EL (cell line): Measurements from ENCODE around the gene ASCC3.
"Not testable (repeated sequence)": the region's sequence is repeated elsewhere in the genome, so short reads cannot be mapped to it uniquely, and the experiment has no call there.

Source experiments
- DNase-seq: peaks from one replicate; pipeline ENCODE4 v3.0.0-alpha.2; 2016

ASCC3 gene

DNA sequence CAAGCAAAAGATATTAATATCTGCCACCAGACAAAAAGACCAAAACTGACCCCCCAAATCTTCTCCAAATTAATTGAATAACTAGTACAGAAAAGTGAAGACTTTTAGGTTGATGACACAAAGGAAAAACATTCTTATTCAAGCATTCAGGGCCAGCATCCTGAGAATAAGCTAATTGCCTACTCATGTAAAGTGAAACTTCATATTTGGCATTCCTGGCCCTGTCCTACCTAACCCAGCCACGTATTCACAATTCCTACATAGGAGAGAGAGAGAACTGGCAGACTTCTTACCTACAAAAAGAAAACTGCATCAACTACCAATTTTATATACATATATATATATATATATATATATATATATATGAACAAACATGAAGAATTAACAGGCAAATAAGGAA lies 4.9 kb upstream of the ASCC3 start:
- DNase-seq = peak; percentile 67

DNA sequence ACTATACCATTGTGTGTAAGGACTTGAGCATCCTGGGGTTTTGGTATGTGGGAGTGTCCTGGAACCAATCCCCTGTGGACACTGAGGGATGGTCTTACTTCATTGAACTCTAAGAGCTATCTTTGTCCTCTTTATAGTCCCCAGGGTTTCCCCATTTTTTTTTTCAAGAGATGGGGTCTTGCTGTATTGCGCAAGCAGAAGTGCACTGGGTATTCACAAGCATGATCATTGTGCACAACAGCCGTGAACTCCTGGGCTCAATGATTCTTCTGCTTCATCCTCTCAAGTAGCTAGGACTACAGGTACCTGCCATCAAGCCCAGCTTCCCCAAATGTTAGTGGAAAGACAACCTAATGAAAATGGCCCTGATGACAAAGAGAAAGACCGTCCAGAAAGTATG lies 2.2 kb upstream of the ASCC3 start:
- no peak for DNase-seq

GRCh38 chr6:100881707-100882040 lies 545 bp upstream of the ASCC3 start:
- no peak for DNase-seq

DNA sequence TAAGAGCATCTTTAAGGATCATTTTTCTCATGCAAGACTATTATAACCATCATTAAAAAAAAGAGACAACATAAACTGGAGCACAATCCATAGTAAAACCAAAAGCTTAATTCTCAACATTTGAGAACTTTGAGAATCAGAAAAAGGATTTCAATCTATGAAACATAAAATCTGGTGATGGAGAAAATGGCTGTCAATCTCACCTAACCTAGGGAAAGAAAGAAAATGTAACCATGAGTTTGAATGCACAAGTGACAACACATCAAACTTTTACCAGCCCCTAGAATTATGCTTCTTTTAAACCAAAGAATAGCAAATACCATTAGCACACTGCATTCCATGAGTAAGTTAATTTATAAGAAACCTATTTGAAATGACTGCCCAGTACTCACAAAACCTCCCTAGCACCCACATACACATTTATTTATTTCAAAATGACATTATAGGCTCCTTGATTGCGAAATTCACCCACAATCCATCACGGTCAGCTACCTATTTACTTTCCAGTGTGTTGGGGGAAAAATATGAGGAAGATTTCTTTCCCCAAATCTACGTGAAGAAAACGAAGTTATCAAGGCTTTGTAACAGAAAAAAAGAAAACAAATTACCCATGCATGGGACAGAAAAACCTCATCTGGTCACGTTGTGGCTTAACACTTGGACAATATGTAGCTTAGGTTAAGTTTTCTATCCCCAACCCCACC lies 828 bp downstream of the ASCC3 start:
- peak; percentile 41 for DNase-seq

- no peak for DNase-seq
Observed at GRCh38 chr6:100879317-100879716, 1.8 kb downstream of the ASCC3 start.

GRCh38 chr6:100877851-100878250 lies 3.3 kb downstream of the ASCC3 start:
- DNase-seq = no peak

DNA sequence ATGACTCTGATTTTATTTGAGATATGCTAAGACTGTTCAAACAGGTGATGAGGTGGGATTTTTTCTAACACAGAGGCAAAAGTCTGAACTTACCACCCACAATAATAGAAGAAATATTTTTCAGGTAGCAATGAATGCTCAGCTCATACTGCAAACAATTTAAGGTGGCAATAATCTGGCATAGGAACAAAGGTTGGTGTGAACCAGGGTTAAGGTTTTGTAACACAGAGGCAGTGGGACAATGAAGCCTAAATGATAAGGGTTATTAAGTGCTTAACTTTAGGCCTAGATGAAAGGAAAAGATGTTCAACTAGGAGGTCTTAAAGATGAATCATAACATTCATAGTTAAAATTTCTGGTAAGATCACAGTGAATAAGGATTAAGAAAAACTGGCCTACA lies 4.9 kb downstream of the ASCC3 start:
- no peak for DNase-seq

- no peak for DNase-seq
Observed at GRCh38 chr6:100865525-100865924, 15.6 kb downstream of the ASCC3 start.

- no peak for DNase-seq
Observed at GRCh38 chr6:100862063-100862462, 19.1 kb downstream of the ASCC3 start.

DNA sequence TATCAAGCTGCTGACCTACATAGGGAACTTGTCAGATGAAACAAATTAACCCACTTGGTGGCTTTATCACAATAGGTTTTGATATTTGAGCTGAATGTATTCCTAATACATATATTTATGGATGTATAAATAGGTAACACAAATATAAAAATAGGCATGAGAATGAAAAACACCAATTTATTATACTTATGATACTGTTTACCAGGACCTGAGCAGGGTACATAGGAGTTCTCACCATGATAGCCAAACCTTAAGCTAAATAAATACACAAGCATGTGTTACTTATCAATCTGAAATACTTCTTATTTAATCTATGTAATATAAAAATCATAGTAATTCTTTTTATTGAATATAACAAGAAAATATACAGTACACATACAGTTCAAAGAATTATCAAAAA lies 25.0 kb downstream of the ASCC3 start:
- DNase-seq = no peak

GRCh38 chr6:100851819-100852218 lies 29.3 kb downstream of the ASCC3 start:
- DNase-seq = no peak

GRCh38 chr6:100850174-100850573 lies 31.0 kb downstream of the ASCC3 start:
- DNase-seq = no peak

- DNase-seq = no peak
Observed at GRCh38 chr6:100846276-100846675, 34.9 kb downstream of the ASCC3 start.

GRCh38 chr6:100845676-100846075 lies 35.5 kb downstream of the ASCC3 start:
- DNase-seq = no peak

DNA sequence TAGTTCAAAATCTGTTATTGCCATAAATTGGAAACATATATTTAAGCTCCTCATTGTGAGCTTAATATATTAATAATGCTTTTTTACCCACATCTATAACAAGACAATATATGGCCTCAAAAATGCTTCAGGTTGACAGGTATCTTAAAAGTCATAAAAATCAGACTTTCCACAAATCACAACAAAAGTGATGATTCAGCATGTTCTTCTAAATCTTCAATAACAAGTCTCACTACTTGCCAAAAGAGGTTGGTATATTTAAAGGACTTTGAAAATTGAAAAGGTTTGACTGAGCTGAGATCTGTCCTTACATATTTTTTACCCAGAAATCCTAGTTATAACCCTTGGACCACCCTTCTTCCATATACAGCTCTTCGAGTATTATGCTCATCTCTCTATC lies 41.7 kb downstream of the ASCC3 start:
- no peak for DNase-seq

GRCh38 chr6:100838011-100838410 lies 43.1 kb downstream of the ASCC3 start:
- DNase-seq = no peak

- DNase-seq = peak; percentile 56
Observed at GRCh38 chr6:100833972-100834574, 47.1 kb downstream of the ASCC3 start.

DNA sequence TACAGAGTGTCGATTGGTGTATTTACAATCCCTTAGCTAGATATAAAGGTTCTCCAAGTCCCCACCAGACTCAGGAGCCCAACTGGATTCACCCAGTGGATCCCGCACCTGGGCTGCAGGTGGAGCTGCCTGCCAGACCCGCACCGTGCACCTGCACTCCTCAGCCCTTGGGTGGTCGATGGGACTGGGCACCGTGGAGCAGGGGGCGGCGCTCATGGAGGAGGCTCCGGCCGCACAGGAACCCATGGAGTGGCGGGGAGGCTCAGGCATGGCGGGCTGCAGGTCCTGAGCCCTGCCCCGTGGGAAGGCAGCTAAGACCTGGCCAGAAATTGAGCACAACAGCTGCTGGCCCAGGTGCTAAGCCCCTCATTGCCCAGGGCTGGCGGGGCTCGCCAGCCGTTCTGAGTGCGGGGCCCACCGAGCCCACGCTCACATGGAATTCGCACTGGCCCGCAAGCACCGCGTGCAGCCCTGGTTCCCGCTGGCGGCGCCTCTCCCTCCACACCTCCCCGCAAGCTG lies 52.0 kb downstream of the ASCC3 start:
- DNase-seq = not testable (repeated sequence)

DNA sequence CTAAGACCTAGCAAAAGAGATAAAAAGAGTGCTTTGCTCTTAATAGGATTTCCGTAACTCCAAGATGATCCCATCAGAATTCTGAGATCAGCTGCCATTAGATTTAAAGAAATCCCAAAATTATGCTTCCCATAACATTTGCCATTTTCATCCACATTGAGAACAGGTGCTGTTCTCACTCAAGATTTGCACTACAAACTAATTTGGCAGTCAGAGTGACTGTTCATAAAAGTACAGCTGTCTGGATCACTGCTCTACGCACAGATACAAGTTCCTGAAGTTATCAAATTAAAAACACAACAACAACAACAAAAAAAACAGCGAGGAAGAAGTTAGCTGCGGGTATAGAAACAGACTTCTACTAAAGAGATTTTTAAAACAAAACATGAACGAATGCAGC lies 58.1 kb downstream of the ASCC3 start:
- no peak for DNase-seq

DNA sequence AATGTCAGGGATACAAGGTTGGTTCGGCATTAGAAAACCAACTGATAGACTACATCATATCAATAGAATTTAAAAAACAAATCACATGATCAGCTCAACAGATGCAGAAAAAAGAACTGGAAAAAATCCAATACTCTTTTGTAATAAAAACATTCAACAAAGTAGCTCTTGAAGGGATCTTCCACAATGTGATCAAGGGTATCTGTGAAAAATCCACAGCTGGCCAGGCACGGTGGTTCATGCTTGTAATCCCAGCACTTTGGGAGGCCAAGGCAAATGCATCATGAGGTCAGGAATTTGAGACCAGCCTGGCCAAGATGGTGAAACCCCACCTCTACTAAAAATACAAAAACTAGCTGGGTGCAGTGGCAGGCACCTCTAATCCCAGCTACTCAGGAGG lies 63.1 kb downstream of the ASCC3 start:
- no peak for DNase-seq

DNA sequence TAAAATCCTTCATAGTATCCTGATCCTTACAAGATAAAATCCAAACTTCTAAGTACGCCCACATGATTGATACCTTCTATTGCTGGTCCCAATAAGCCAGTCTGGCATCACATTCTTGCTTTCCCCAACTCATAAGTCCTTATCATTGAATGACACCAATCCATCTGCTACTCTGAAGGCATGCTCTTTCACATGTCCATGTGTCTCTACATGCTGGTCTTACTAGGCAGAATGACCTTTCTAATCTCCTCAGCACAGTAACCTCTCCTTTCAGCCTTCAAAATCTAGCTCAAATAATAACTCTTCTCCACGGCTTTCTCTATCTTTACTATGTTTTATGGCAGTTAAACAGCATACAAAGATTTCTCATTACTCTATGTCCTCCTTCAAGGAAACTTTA lies 71.1 kb downstream of the ASCC3 start:
- DNase-seq = no peak

DNA sequence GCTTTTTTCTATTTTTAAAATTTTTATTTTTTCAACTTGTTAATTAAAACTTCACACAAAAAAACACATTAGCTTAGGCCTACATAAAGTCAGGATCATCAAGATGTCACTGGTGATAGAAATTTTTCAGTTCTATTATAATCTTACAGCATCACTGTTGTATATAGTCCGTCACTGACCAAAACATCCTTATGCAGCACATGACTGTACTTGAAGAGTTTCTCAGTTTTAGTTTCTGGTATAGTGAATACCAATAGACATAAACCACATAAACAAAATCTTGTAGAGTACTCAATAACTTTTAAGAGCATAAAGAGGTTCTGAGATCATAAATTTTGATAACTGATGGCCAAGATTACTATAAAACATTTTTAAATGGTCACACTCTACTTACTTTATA lies 71.8 kb downstream of the ASCC3 start:
- DNase-seq = no peak

- peak; percentile 62 for DNase-seq
Observed at GRCh38 chr6:100808638-100809275, 72.4 kb downstream of the ASCC3 start.

DNA sequence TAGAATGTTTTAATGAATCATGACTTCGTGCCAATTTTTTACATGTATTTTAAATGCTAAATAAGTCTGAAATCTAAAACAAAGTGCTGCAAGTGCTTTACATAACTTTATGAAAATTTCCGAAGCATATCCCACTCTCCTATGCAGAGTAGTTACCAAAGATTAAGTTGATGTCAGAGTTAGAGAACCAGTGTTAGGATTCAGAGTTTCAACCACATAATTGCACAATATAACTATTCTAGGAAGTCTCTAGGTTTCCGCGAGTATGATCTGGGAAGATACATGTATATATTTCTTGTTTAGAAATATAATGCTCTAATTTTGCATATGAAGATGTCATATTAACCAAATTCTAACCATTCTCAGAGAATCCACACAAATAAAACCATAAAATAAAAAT lies 74.8 kb downstream of the ASCC3 start:
- DNase-seq = no peak
